Muscle of leg (tissue), 11 donors: ENCODE measurements around the gene LRP5. TPM values are rescaled to one million over a fixed set of nuclear protein-coding genes. Genes with fewer than 3 reads are reported as not detected.

ENCODE experiments used
- DNase-seq: peaks from one replicate; pipeline ENCODE4 v3.0.0; 2013
- H3K27ac ChIP-seq: one replicate; pipeline ENCODE4 v1.5.1; 2013; ENCODE audit warnings: mild to moderate bottlenecking, low read length, control low read depth
- H3K27me3 ChIP-seq: one replicate; pipeline ENCODE4 v1.6.1; 2013; ENCODE audit warnings: low read length; ENCODE audit not compliant: control insufficient read depth, insufficient read depth
- H3K36me3 ChIP-seq: one replicate; pipeline ENCODE4 v1.6.1; 2013; ENCODE audit warnings: low read length; ENCODE audit not compliant: control insufficient read depth, insufficient read depth
- H3K4me1 ChIP-seq: one replicate; pipeline ENCODE4 v1.6.1; 2013; ENCODE audit warnings: low read length; ENCODE audit not compliant: control insufficient read depth, insufficient read depth
- H3K4me3 ChIP-seq: one replicate; pipeline ENCODE4 v1.5.1; 2013; ENCODE audit warnings: low read length, control low read depth
- H3K9me3 ChIP-seq: replicated peaks from 2 replicates; pipeline ENCODE4 v1.6.1; 2013; ENCODE audit warnings: low read depth, low read length; ENCODE audit not compliant: control insufficient read depth
- WGBS: methylation state at CpG from one replicate; pipeline ENCODE4 v1.1.5; 2013; ENCODE audit warnings: missing lambda C conversion rate; ENCODE audit not compliant: insufficient coverage; 5-methylcytosine and 5-hydroxymethylcytosine counted together
- polyA plus RNA-seq, 8 donors: library from polyadenylated mRNA; unstranded; fragments of 120-200 nt; gene quantifications; one replicate each; pipeline versions ENCODE4 v1.2.1 to v1.2.3, GENCODE V29; 2013; ENCODE audit warnings: inconsistent platforms in 1 of 8, low replicate concordance in 1 of 8; ENCODE audit not compliant: insufficient read length in 8 of 8, insufficient read depth in 1 of 8
- total RNA-seq: library from RNA; stranded (reverse); fragments of 120-200 nt; gene quantifications from one replicate; pipeline ENCODE4 v1.2.4, GENCODE V29; 2013

The LRP5 gene
- total and polyA plus RNA-seq, 9 donors, result 30.9 to 70.0 (median 65.1) TPM

GRCh38 chr11:68365943-68366435, 53.6 kb downstream of the LRP5 start:
- Histone ChIP-seq H3K27ac (no peak overlapping the region), H3K27me3 (no peaks in the 10 kb centered on the region), H3K9me3 (no peaks in the 10 kb centered on the region), H3K36me3 (peaks cover 54% of the 10 kb centered on the region), H3K4me1 (peaks cover 20% of the 10 kb centered on the region), H3K4me3 (no peak overlapping the region)
- no peak for DNase-seq
- 72% methylated on average over 19 of the region's 19 CpGs for WGBS

- Histone ChIP-seq H3K36me3 (peaks cover 54% of the 10 kb centered on the region), H3K4me3 (no peak overlapping the region), H3K27me3 (no peaks in the 10 kb centered on the region), H3K4me1 (peaks cover 33% of the 10 kb centered on the region), H3K9me3 (no peaks in the 10 kb centered on the region), H3K27ac (no peak overlapping the region)
- no peak for DNase-seq
- 87% methylated on average over 6 of the region's 6 CpGs for WGBS
Measured at GRCh38 chr11:68367252-68367651, 54.9 kb downstream of the LRP5 start.

- Histone ChIP-seq H3K27ac (peak overlapping the region; percentile 70), H3K4me3 (no peak overlapping the region), H3K4me1 (peaks cover 58% of the 10 kb centered on the region), H3K27me3 (no peaks in the 10 kb centered on the region), H3K36me3 (peaks cover 46% of the 10 kb centered on the region), H3K9me3 (no peaks in the 10 kb centered on the region)
- no peak for DNase-seq
- 74% methylated on average over 4 of the region's 8 CpGs for WGBS
Measured at GRCh38 chr11:68369756-68370155, 57.4 kb downstream of the LRP5 start.

GRCh38 chr11:68370211-68371111, 58.1 kb downstream of the LRP5 start:
- Histone ChIP-seq H3K27ac (peak overlapping the region; percentile 70), H3K9me3 (no peaks in the 10 kb centered on the region), H3K4me3 (no peak overlapping the region), H3K27me3 (no peaks in the 10 kb centered on the region), H3K36me3 (peaks cover 48% of the 10 kb centered on the region), H3K4me1 (peaks cover 65% of the 10 kb centered on the region)
- WGBS, result 29% methylated on average over 18 of the region's 23 CpGs
- peak; percentile 56 for DNase-seq

GRCh38 chr11:68371171-68372041, 59.0 kb downstream of the LRP5 start:
- H3K27me3 ChIP-seq, result no peaks in the 10 kb centered on the region
- H3K27ac ChIP-seq, result peak overlapping the region; percentile 40
- no peaks in the 10 kb centered on the region for H3K9me3 ChIP-seq
- H3K4me3 ChIP-seq, result no peak overlapping the region
- 74% methylated on average over 34 of the region's 35 CpGs for WGBS
- DNase-seq, result peak; percentile 37
- H3K36me3 ChIP-seq, result peaks cover 48% of the 10 kb centered on the region
- H3K4me1 ChIP-seq, result peaks cover 73% of the 10 kb centered on the region

- H3K4me3 ChIP-seq, result no peak overlapping the region
- H3K27me3 ChIP-seq, result no peaks in the 10 kb centered on the region
- no peak for DNase-seq
- H3K4me1 ChIP-seq, result peaks cover 80% of the 10 kb centered on the region
- no peak overlapping the region for H3K27ac ChIP-seq
- WGBS, result 71% methylated on average over 20 of the region's 21 CpGs
- H3K9me3 ChIP-seq, result no peaks in the 10 kb centered on the region
- peaks cover 48% of the 10 kb centered on the region for H3K36me3 ChIP-seq
Measured at GRCh38 chr11:68372114-68372513, 59.7 kb downstream of the LRP5 start.

- Histone ChIP-seq H3K27ac (peak overlapping the region; percentile 7), H3K9me3 (no peaks in the 10 kb centered on the region), H3K4me1 (peaks cover 85% of the 10 kb centered on the region), H3K27me3 (no peaks in the 10 kb centered on the region), H3K4me3 (no peak overlapping the region), H3K36me3 (peaks cover 45% of the 10 kb centered on the region)
- WGBS, result 85% methylated on average over 6 of the region's 15 CpGs
- DNase-seq, result no peak
Measured at GRCh38 chr11:68372625-68373024, 60.2 kb downstream of the LRP5 start.

GRCh38 chr11:68373189-68373814, 60.9 kb downstream of the LRP5 start:
- Histone ChIP-seq H3K4me1 (peaks cover 92% of the 10 kb centered on the region), H3K4me3 (no peak overlapping the region), H3K27me3 (no peaks in the 10 kb centered on the region), H3K36me3 (peaks cover 43% of the 10 kb centered on the region), H3K27ac (peak overlapping the region; percentile 86), H3K9me3 (no peaks in the 10 kb centered on the region)
- peak; percentile 94 for DNase-seq
- WGBS, result 23% methylated on average over 18 of the region's 22 CpGs

GRCh38 chr11:68373815-68374501, 61.6 kb downstream of the LRP5 start:
- Histone ChIP-seq H3K27me3 (no peaks in the 10 kb centered on the region), H3K36me3 (peaks cover 38% of the 10 kb centered on the region), H3K4me1 (peaks cover 96% of the 10 kb centered on the region), H3K4me3 (no peak overlapping the region), H3K27ac (peak overlapping the region; percentile 86), H3K9me3 (no peaks in the 10 kb centered on the region)
- DNase-seq, result peak; percentile 84
- WGBS, result 3% methylated on average over 31 of the region's 33 CpGs
